Liver (tissue), 9 donors: Measurements from ENCODE around the gene STT3B. TPM values are rescaled to one million over a fixed set of nuclear protein-coding genes. Genes with fewer than 3 reads are reported as not detected.

Source experiments
- DNase-seq: peaks from one replicate; pipeline ENCODE4 v3.0.0-alpha.2; 2017; ENCODE audit warnings: low spot score
- H3K27ac ChIP-seq, 2 donors: one replicate each; pipeline ENCODE4 v1.7.0; 2013; ENCODE audit warnings: inconsistent platforms in 2 of 2, low read length in 2 of 2, control low read depth in 1 of 2, low read depth in 1 of 2, mild to moderate bottlenecking in 1 of 2
- H3K27me3 ChIP-seq, 4 donors: one replicate each; pipeline versions ENCODE4 v1.6.1 to v1.7.0; 2013; ENCODE audit warnings: low read length in 3 of 4, inconsistent platforms in 1 of 4, mild to moderate bottlenecking in 1 of 4, moderate library complexity in 1 of 4; ENCODE audit not compliant: control insufficient read depth in 4 of 4, insufficient read depth in 4 of 4
- H3K36me3 ChIP-seq, 4 donors: one replicate each; pipeline versions ENCODE4 v1.6.1 to v1.7.0; 2013; ENCODE audit warnings: low read length in 3 of 4, mild to moderate bottlenecking in 3 of 4, low read depth in 1 of 4, moderate library complexity in 1 of 4; ENCODE audit not compliant: control insufficient read depth in 4 of 4, insufficient read depth in 3 of 4
- H3K4me1 ChIP-seq, 4 donors: one replicate each; pipeline versions ENCODE4 v1.6.1 to v1.7.0; 2013; ENCODE audit warnings: low read length in 3 of 4, mild to moderate bottlenecking in 3 of 4, moderate library complexity in 1 of 4; ENCODE audit not compliant: control insufficient read depth in 4 of 4, insufficient read depth in 4 of 4
- H3K4me3 ChIP-seq, 3 donors: one replicate each; pipeline versions ENCODE4 v1.6.1 to v1.7.0; 2013; ENCODE audit warnings: low read length in 3 of 3, control low read depth in 1 of 3, low read depth in 1 of 3, mild to moderate bottlenecking in 1 of 3
- H3K9ac ChIP-seq, 2 donors: one replicate each; pipeline ENCODE4 v1.7.0; 2013; ENCODE audit warnings: low read length in 2 of 2, mild to moderate bottlenecking in 2 of 2, moderate library complexity in 2 of 2, control low read depth in 1 of 2, low read depth in 1 of 2
- H3K9me3 ChIP-seq, 4 donors: one replicate each; pipeline versions ENCODE4 v1.6.1 to v1.7.0; 2013; ENCODE audit warnings: low read length in 3 of 4; ENCODE audit not compliant: control insufficient read depth in 4 of 4
- FOXA1 ChIP-seq: IDR thresholded peaks from 2 replicates; pipeline ENCODE4 v1.6.1; 2016; ENCODE audit warnings: antibody characterized with exemption
- FOXA2 ChIP-seq: IDR thresholded peaks from 2 replicates; pipeline ENCODE4 v1.6.1; 2016; ENCODE audit warnings: antibody characterized with exemption
- HNF4A ChIP-seq, 2 donors: conservative IDR thresholded peaks; 2 replicates each; pipeline ENCODE4 v1.6.1; 2016; ENCODE audit warnings: antibody characterized with exemption in 2 of 2, mild to moderate bottlenecking in 2 of 2
- JUND ChIP-seq, 2 donors: IDR thresholded peaks; 2 replicates each; pipeline ENCODE4 v1.6.1; 2016; ENCODE audit warnings: antibody characterized with exemption in 2 of 2
- NR2F2 ChIP-seq: IDR thresholded peaks from 2 replicates; pipeline ENCODE4 v1.6.1; 2016; ENCODE audit warnings: antibody characterized with exemption
- RAD21 ChIP-seq, 2 donors: IDR thresholded peaks; 2 replicates each; pipeline ENCODE4 v1.6.1; 2016; ENCODE audit warnings: antibody characterized with exemption in 2 of 2, mild to moderate bottlenecking in 2 of 2
- RXRA ChIP-seq, 2 donors: IDR thresholded peaks; 2 replicates each; pipeline ENCODE4 v1.6.1; 2017 to 2018; ENCODE audit warnings: antibody characterized with exemption in 2 of 2, mild to moderate bottlenecking in 1 of 2
- SP1 ChIP-seq: IDR thresholded peaks from 2 replicates; pipeline ENCODE4 v1.6.1; 2018; ENCODE audit warnings: antibody characterized with exemption, mild to moderate bottlenecking
- TAF1 ChIP-seq: conservative IDR thresholded peaks from 2 replicates; pipeline ENCODE4 v1.6.1; 2016; ENCODE audit warnings: antibody characterized with exemption, mild to moderate bottlenecking
- WGBS: extraction: QIAGEN DNeasy Blood & Tissue Kit; methylation state at CpG from one replicate; pipeline ENCODE4 v1.1.7; 2013; 5-methylcytosine and 5-hydroxymethylcytosine counted together
- polyA plus RNA-seq, 2 donors: library from polyadenylated mRNA; stranded (reverse) in 1 of 2; unstranded in 1 of 2; fragments of 200-250 nt in 1 of 2; fragments of >200 nt in 1 of 2; fragmentation: Nextera tagmentation in 1 of 2; extraction: Ambion mirVana in 1 of 2; gene quantifications; one replicate each; pipeline versions ENCODE4 v1.2.1 to v1.2.3, GENCODE V29; 2013 to 2015
- total RNA-seq, 2 donors: library from RNA; depleted of rRNA; stranded (reverse); fragments of >200 nt; gene quantifications; one replicate each; pipeline ENCODE4 v1.2.3, GENCODE V29; 2014
- TF ChIP-seq, protein P1 (sequence below): IDR thresholded peaks from 2 replicates; pipeline ENCODE4 v1.6.1; 2016; ENCODE audit warnings: antibody characterized with exemption
- TF ChIP-seq, protein P2 (sequence below): IDR thresholded peaks from 2 replicates; pipeline ENCODE4 v1.6.1; 2016; ENCODE audit warnings: antibody characterized with exemption, mild to moderate bottlenecking
- TF ChIP-seq, protein P3 (sequence below): IDR thresholded peaks from 2 replicates; pipeline ENCODE4 v1.6.1; 2016; ENCODE audit warnings: antibody characterized with exemption
- TF ChIP-seq, protein P4 (sequence below): IDR thresholded peaks from 2 replicates; pipeline ENCODE4 v1.6.1; 2016; ENCODE audit warnings: antibody characterized with exemption
- TF ChIP-seq, protein P5 (sequence below): fragments of 150-350 bp; IDR thresholded peaks from 2 replicates; pipeline ENCODE4 v1.5.1; 2017; ENCODE audit warnings: improper control_type of control experiment, low read depth, low read length; ENCODE audit not compliant: missing input control
- donor health status: healthy.
- donor health status: healthy.
- donor health status: healthy.
- donor health status: healthy.
- donor health status: healthy.

STT3B gene
- total and polyA plus RNA-seq, 4 donors: 23.9 to 128 (median 85.5) TPM

DNA sequence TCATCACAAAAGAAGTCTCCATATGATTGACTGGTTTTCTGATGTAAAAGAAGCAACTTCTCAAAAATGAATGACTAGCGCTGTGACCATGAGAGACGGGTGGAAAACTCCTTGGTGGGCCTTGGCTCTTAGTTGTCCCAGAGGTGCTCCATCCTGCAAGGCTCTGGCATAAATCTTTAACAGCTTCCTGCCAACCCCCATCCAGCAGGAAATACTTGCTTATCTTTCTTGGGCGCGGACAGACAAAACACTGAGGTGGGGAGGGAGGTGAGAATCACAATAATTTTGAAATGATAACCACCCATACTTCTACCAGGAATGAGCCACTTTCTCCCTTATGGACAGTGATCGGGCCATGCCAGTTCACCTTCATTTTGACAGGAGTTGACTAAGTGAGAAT lies 128.6 kb downstream of the STT3B start:
- WGBS: 79% methylated on average over 5 of the region's 5 CpGs
- no peaks in the 10 kb centered on the region for H3K4me1 ChIP-seq
- H3K9me3 ChIP-seq: peaks cover 2 to 23% (median 8%) of the 10 kb centered on the region in 4 donors
- no peaks in the 10 kb centered on the region for H3K27me3 ChIP-seq
- H3K4me3 ChIP-seq: no peak overlapping the region
- TF ChIP-seq, protein P1, sequence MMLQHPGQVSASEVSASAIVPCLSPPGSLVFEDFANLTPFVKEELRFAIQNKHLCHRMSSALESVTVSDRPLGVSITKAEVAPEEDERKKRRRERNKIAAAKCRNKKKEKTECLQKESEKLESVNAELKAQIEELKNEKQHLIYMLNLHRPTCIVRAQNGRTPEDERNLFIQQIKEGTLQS: no peak
- TF ChIP-seq, protein P2, sequence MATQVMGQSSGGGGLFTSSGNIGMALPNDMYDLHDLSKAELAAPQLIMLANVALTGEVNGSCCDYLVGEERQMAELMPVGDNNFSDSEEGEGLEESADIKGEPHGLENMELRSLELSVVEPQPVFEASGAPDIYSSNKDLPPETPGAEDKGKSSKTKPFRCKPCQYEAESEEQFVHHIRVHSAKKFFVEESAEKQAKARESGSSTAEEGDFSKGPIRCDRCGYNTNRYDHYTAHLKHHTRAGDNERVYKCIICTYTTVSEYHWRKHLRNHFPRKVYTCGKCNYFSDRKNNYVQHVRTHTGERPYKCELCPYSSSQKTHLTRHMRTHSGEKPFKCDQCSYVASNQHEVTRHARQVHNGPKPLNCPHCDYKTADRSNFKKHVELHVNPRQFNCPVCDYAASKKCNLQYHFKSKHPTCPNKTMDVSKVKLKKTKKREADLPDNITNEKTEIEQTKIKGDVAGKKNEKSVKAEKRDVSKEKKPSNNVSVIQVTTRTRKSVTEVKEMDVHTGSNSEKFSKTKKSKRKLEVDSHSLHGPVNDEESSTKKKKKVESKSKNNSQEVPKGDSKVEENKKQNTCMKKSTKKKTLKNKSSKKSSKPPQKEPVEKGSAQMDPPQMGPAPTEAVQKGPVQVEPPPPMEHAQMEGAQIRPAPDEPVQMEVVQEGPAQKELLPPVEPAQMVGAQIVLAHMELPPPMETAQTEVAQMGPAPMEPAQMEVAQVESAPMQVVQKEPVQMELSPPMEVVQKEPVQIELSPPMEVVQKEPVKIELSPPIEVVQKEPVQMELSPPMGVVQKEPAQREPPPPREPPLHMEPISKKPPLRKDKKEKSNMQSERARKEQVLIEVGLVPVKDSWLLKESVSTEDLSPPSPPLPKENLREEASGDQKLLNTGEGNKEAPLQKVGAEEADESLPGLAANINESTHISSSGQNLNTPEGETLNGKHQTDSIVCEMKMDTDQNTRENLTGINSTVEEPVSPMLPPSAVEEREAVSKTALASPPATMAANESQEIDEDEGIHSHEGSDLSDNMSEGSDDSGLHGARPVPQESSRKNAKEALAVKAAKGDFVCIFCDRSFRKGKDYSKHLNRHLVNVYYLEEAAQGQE: no peak
- TF ChIP-seq RAD21 (IDR thresholded peaks at IDR 0.05): no peak
- TF ChIP-seq FOXA2: no peak
- TF ChIP-seq HNF4A (conservative IDR thresholded peaks at IDR 0.05): no peak
- no peak for TF ChIP-seq SP1
- no peak for TF ChIP-seq NR2F2
- TF ChIP-seq FOXA1: no peak
- H3K9ac ChIP-seq: no peak overlapping the region
- H3K27ac ChIP-seq: no peak overlapping the region
- no peaks in the 10 kb centered on the region for H3K36me3 ChIP-seq
- DNase-seq: no peak

DNA sequence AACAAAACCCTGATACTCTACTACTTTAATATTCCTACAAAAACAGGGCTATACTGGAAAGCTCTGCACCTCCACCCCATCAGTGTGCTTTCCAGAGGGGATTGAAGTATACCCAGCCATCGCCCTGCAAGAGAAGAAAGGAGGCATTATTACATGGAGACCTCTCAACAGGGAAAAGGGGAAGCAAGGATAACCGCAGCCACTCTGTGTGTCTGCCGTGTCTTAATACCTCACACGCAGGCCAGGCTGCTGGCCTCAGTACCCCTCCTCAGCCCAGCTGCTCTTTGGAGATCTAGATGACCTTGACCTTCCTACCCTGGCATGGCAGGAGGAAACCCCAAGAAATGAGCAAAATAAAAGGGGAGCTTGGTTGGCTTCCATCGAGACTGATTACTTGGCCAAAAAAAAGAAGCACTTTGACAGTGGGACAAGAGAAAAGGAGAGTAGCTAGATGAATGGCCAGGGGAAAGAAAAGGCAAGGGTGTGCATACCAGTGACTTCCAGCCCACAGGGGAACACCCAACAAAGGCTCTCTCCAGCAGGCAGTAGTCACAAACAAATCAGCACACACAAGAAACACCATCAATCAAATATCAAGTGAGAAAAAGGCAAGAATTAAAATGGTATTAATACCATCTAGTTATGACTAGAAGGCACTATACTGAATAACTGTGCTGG lies 129.4 kb downstream of the STT3B start:
- no peak overlapping the region for H3K9ac ChIP-seq
- DNase-seq: no peak
- H3K27ac ChIP-seq: no peak overlapping the region
- peaks cover 2 to 16% (median 2%) of the 10 kb centered on the region in 4 donors for H3K9me3 ChIP-seq
- TF ChIP-seq, protein P3, sequence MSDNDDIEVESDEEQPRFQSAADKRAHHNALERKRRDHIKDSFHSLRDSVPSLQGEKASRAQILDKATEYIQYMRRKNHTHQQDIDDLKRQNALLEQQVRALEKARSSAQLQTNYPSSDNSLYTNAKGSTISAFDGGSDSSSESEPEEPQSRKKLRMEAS: no peak
- TF ChIP-seq RAD21 (IDR thresholded peaks at IDR 0.05) (no peak), TAF1 (no peak), SP1 (no peak), JUND (IDR thresholded peaks at IDR 0.05) (no peak), FOXA1 (no peak), FOXA2 (no peak), HNF4A (conservative IDR thresholded peaks at IDR 0.05) (no peak), NR2F2 (no peak), RXRA (IDR thresholded peaks at IDR 0.05) (no peak)
- TF ChIP-seq, protein P4, sequence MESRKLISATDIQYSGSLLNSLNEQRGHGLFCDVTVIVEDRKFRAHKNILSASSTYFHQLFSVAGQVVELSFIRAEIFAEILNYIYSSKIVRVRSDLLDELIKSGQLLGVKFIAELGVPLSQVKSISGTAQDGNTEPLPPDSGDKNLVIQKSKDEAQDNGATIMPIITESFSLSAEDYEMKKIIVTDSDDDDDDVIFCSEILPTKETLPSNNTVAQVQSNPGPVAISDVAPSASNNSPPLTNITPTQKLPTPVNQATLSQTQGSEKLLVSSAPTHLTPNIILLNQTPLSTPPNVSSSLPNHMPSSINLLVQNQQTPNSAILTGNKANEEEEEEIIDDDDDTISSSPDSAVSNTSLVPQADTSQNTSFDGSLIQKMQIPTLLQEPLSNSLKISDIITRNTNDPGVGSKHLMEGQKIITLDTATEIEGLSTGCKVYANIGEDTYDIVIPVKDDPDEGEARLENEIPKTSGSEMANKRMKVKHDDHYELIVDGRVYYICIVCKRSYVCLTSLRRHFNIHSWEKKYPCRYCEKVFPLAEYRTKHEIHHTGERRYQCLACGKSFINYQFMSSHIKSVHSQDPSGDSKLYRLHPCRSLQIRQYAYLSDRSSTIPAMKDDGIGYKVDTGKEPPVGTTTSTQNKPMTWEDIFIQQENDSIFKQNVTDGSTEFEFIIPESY: no peak
- TF ChIP-seq, protein P1: no peak
- TF ChIP-seq, protein P2: no peak
- TF ChIP-seq, protein P5, sequence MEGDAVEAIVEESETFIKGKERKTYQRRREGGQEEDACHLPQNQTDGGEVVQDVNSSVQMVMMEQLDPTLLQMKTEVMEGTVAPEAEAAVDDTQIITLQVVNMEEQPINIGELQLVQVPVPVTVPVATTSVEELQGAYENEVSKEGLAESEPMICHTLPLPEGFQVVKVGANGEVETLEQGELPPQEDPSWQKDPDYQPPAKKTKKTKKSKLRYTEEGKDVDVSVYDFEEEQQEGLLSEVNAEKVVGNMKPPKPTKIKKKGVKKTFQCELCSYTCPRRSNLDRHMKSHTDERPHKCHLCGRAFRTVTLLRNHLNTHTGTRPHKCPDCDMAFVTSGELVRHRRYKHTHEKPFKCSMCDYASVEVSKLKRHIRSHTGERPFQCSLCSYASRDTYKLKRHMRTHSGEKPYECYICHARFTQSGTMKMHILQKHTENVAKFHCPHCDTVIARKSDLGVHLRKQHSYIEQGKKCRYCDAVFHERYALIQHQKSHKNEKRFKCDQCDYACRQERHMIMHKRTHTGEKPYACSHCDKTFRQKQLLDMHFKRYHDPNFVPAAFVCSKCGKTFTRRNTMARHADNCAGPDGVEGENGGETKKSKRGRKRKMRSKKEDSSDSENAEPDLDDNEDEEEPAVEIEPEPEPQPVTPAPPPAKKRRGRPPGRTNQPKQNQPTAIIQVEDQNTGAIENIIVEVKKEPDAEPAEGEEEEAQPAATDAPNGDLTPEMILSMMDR: no peak
- H3K4me1 ChIP-seq: no peaks in the 10 kb centered on the region
- 89% methylated on average over 5 of the region's 5 CpGs for WGBS
- no peak overlapping the region for H3K4me3 ChIP-seq
- no peaks in the 10 kb centered on the region for H3K27me3 ChIP-seq
- H3K36me3 ChIP-seq: no peaks in the 10 kb centered on the region
